SK-N-SH (cell line): ENCODE data around the gene DNAJC5.
"Not testable (repeated sequence)": the region's sequence is repeated elsewhere in the genome, so short reads cannot be mapped to it uniquely, and the experiment has no call there.

Experiments
- EZH2phosphoT487 ChIP-seq: fragments of 200-600 bp; sonication (generic); IDR thresholded peaks from 2 replicates; pipeline ENCODE4 v1.6.1; 2017; ENCODE audit warnings: low read depth, mixed run types, mild to moderate bottlenecking, antibody characterized with exemption, moderate library complexity, borderline replicate concordance
- GATA2 ChIP-seq: sonication (generic); formaldehyde crosslinking; IDR thresholded peaks from 2 replicates; pipeline ENCODE4 v1.5.0; 2020; ENCODE audit warnings: mild to moderate bottlenecking, missing genetic modification reagents
- NFIC ChIP-seq: IDR thresholded peaks from 2 replicates; pipeline ENCODE4 v1.4.0; 2012; ENCODE audit warnings: borderline replicate concordance
- POLR2AphosphoS5 ChIP-seq: IDR thresholded peaks from 2 replicates; pipeline ENCODE4 v1.6.1; 2012; ENCODE audit warnings: low read depth, low read length
- RAD21 ChIP-seq: IDR thresholded peaks from 2 replicates; pipeline ENCODE4 v1.6.1; 2012; ENCODE audit warnings: mild to moderate bottlenecking, low read length
- RXRA ChIP-seq: IDR thresholded peaks from 2 replicates; pipeline ENCODE4 v1.4.0; 2012; ENCODE audit warnings: low read depth, mild to moderate bottlenecking, borderline replicate concordance
- SMC3 ChIP-seq: IDR thresholded peaks from 2 replicates; pipeline ENCODE4 v1.6.1; 2012; ENCODE audit warnings: low read depth, low read length, improper control_type of control experiment
- TAF1 ChIP-seq: IDR thresholded peaks from 2 replicates; pipeline ENCODE4 v1.6.1; 2012; ENCODE audit warnings: low read depth, mild to moderate bottlenecking, low read length, moderate library complexity, borderline replicate concordance
- TF ChIP-seq, protein P1 (sequence below): IDR thresholded peaks from 2 replicates; pipeline ENCODE4 v1.4.0; 2012; ENCODE audit warnings: low read depth, borderline replicate concordance
- TF ChIP-seq, protein P2 (sequence below): fragments of 200-600 bp; sonication (generic); IDR thresholded peaks from 2 replicates; pipeline ENCODE4 v1.6.1; 2017; ENCODE audit warnings: antibody characterized with exemption, mild to moderate bottlenecking, moderate library complexity

DNA sequence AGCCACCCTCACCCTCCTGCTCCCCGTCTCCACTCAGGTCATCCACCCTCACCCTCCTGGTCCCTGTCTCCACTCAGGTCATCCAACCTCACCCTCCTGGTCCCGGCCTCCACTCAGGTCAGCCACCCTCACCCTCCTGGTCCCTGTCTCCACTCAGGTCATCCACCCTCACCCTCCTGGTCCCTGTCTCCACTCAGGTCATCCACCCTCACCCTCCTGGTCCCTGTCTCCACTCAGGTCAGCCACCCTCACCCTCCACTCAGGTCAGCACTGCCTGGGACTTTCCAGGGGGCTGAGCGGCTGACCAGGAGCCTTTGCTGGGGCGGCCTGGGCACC is 41.2 kb upstream of the DNAJC5 start:
- TF ChIP-seq, protein P1, sequence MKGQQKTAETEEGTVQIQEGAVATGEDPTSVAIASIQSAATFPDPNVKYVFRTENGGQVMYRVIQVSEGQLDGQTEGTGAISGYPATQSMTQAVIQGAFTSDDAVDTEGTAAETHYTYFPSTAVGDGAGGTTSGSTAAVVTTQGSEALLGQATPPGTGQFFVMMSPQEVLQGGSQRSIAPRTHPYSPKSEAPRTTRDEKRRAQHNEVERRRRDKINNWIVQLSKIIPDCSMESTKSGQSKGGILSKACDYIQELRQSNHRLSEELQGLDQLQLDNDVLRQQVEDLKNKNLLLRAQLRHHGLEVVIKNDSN, result not testable (repeated sequence)
- not testable (repeated sequence) for TF ChIP-seq POLR2AphosphoS5; GATA2 (CRISPR knock-in tag); RAD21; EZH2phosphoT487; TAF1; SMC3; NFIC; RXRA
- TF ChIP-seq, protein P2, sequence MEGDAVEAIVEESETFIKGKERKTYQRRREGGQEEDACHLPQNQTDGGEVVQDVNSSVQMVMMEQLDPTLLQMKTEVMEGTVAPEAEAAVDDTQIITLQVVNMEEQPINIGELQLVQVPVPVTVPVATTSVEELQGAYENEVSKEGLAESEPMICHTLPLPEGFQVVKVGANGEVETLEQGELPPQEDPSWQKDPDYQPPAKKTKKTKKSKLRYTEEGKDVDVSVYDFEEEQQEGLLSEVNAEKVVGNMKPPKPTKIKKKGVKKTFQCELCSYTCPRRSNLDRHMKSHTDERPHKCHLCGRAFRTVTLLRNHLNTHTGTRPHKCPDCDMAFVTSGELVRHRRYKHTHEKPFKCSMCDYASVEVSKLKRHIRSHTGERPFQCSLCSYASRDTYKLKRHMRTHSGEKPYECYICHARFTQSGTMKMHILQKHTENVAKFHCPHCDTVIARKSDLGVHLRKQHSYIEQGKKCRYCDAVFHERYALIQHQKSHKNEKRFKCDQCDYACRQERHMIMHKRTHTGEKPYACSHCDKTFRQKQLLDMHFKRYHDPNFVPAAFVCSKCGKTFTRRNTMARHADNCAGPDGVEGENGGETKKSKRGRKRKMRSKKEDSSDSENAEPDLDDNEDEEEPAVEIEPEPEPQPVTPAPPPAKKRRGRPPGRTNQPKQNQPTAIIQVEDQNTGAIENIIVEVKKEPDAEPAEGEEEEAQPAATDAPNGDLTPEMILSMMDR, result not testable (repeated sequence)
